Endodermal cell (in vitro differentiated cells): ENCODE measurements around the gene CFAP61. TPM values are rescaled to one million over a fixed set of nuclear protein-coding genes. Genes with fewer than 3 reads are reported as not detected.

Source experiments
- DNase-seq: peaks from one replicate; pipeline ENCODE4 v3.0.0-alpha.2; 2017
- H3K27ac ChIP-seq: 2 replicates; pipeline ENCODE4 v1.5.1; 2013; ENCODE audit warnings: mild to moderate bottlenecking, low read depth, low read length, moderate library complexity
- H3K27me3 ChIP-seq: 2 replicates; pipeline ENCODE4 v1.6.1; 2013; ENCODE audit warnings: mild to moderate bottlenecking, low read length, moderate library complexity; ENCODE audit not compliant: insufficient read depth, control insufficient read depth, poor library complexity, severe bottlenecking
- H3K36me3 ChIP-seq: 2 replicates; pipeline ENCODE4 v1.7.0; 2013; ENCODE audit warnings: mild to moderate bottlenecking, low read length, moderate library complexity; ENCODE audit not compliant: control insufficient read depth, insufficient read depth
- H3K4me1 ChIP-seq: one replicate; pipeline ENCODE4 v1.7.0; 2013; ENCODE audit warnings: low read length; ENCODE audit not compliant: control insufficient read depth, insufficient read depth
- H3K4me3 ChIP-seq: 2 replicates; pipeline ENCODE4 v1.5.1; 2013; ENCODE audit warnings: mild to moderate bottlenecking, low read length, moderate library complexity
- H3K9ac ChIP-seq: 2 replicates; pipeline ENCODE4 v1.6.1; 2013; ENCODE audit warnings: mild to moderate bottlenecking, low read length, moderate library complexity; ENCODE audit not compliant: poor library complexity, severe bottlenecking; ENCODE audit errors: extremely low read depth
- H3K9me3 ChIP-seq: 2 replicates; pipeline ENCODE4 v1.6.1; 2013; ENCODE audit warnings: mild to moderate bottlenecking, low read length, moderate library complexity; ENCODE audit not compliant: control insufficient read depth
- H3K27ac Mint-ChIP-seq: 2 replicates; pipeline ENCODE4 v1.8.0; 2020; ENCODE audit warnings: mixed read lengths
- H3K27me3 Mint-ChIP-seq: 2 replicates; pipeline ENCODE4 v1.8.0; 2021; ENCODE audit warnings: mild to moderate bottlenecking, mixed read lengths; ENCODE audit not compliant: insufficient read depth
- H3K36me3 Mint-ChIP-seq: 2 replicates; pipeline ENCODE4 v1.8.0; 2020; ENCODE audit warnings: low read depth, mixed read lengths
- H3K4me1 Mint-ChIP-seq: 2 replicates; pipeline ENCODE4 v1.8.0; 2020; ENCODE audit warnings: mixed read lengths
- H3K4me3 Mint-ChIP-seq: 2 replicates; pipeline ENCODE4 v1.8.0; 2020; ENCODE audit warnings: mild to moderate bottlenecking, moderate library complexity, mixed read lengths
- H3K9me3 Mint-ChIP-seq: 2 replicates; pipeline ENCODE4 v1.8.0; 2020; ENCODE audit warnings: mild to moderate bottlenecking, mixed read lengths
- CTCF ChIP-seq: fragments of 200-600 bp; sonication (generic); conservative IDR thresholded peaks from 2 replicates; pipeline ENCODE4 v1.5.0; 2021; ENCODE audit warnings: antibody characterized with exemption, mild to moderate bottlenecking
- WGBS, 2 experiments: methylation state at CpG; one replicate each; pipeline versions ENCODE4 v1.1.5 to v1.1.7; 2013; ENCODE audit warnings: missing lambda C conversion rate in 2 of 2, mixed read lengths in 1 of 2; ENCODE audit not compliant: insufficient coverage in 1 of 2, insufficient read length in 1 of 2; 5-methylcytosine and 5-hydroxymethylcytosine counted together
- total RNA-seq, 2 donors: library from RNA; stranded (reverse); fragmentation: NEBNext Ultra II Directional in 1 of 2; extraction: Animal tissue kit (Norgen Biotek cat#: 25700) in 1 of 2; gene quantifications; 2 replicates in 1 of 2; 3 replicates in 1 of 2; pipeline ENCODE4 v1.2.1, GENCODE V29; 2021

The CFAP61 gene
- total RNA-seq, 2 donors from 2014 or later, result 0.64 to 0.73 TPM

DNA sequence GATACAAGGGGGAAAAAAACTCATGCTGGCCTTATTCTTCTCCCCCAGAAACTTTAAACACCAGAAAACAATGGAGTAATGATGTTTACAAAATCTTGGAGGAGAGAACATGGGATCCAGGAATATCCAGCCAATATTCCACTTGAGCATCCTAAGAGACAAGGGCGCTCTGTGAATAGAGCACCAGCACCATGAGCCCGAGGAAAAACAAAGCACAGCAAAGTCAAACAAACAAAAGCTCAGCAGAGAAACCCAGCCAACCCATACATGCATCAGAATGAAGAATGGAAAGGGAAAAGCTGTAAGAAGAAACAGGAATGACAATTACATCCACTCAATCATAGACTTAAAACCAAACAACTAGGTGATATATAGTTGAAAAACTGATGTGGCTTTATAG, 39.8 kb upstream of the CFAP61 start:
- WGBS, 2 experiments, result 84 to 100% methylated on average over 1 to 2 of the region's 2 CpGs
- H3K9me3 ChIP-seq, result no peaks in the 10 kb centered on the region
- Mint-ChIP-seq H3K4me1 (peaks cover 13% of the 10 kb centered on the region), H3K9me3 (no peaks in the 10 kb centered on the region), H3K27ac (no peak overlapping the region), H3K36me3 (no peaks in the 10 kb centered on the region), H3K27me3 (no peaks in the 10 kb centered on the region), H3K4me3 (no peak overlapping the region)
- no peak overlapping the region for H3K9ac ChIP-seq
- no peak overlapping the region for H3K27ac ChIP-seq
- H3K4me3 ChIP-seq, result no peak overlapping the region
- H3K27me3 ChIP-seq, result no peaks in the 10 kb centered on the region
- peaks cover 4% of the 10 kb centered on the region for H3K4me1 ChIP-seq
- TF ChIP-seq CTCF, result no peak
- no peak for DNase-seq
- no peaks in the 10 kb centered on the region for H3K36me3 ChIP-seq

DNA sequence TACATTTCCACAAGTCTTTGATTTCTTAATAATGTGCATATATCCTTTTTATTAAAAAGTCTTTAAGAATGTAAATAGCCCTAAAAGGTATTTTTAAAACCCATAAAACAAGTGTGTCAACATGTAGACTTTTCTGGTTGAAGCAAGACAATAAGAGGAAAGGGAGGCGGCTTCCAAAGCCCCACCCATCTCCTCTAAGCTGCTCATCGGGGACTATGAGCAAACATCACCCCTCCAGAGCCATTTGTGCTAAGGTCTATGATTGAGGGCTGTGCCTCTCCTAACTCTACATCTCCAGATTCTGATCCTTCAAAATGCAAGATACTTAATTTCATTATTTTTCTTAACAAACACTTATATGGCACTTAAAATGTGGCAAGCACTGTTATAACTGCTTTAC, 37.7 kb upstream of the CFAP61 start:
- Histone ChIP-seq H3K36me3 (no peaks in the 10 kb centered on the region), H3K4me3 (no peak overlapping the region), H3K4me1 (peaks cover 4% of the 10 kb centered on the region), H3K9me3 (no peaks in the 10 kb centered on the region), H3K9ac (no peak overlapping the region), H3K27ac (no peak overlapping the region), H3K27me3 (no peaks in the 10 kb centered on the region)
- Mint-ChIP-seq H3K27me3 (no peaks in the 10 kb centered on the region), H3K4me1 (peaks cover 19% of the 10 kb centered on the region), H3K9me3 (no peaks in the 10 kb centered on the region), H3K4me3 (no peak overlapping the region), H3K27ac (no peak overlapping the region), H3K36me3 (peaks cover 9% of the 10 kb centered on the region)
- WGBS, 2 experiments, result 84% methylated on average over 2 of the region's 2 CpGs; no CpG with 5 or more reads in 1 of the 2 experiments
- DNase-seq, result no peak
- no peak for TF ChIP-seq CTCF

DNA sequence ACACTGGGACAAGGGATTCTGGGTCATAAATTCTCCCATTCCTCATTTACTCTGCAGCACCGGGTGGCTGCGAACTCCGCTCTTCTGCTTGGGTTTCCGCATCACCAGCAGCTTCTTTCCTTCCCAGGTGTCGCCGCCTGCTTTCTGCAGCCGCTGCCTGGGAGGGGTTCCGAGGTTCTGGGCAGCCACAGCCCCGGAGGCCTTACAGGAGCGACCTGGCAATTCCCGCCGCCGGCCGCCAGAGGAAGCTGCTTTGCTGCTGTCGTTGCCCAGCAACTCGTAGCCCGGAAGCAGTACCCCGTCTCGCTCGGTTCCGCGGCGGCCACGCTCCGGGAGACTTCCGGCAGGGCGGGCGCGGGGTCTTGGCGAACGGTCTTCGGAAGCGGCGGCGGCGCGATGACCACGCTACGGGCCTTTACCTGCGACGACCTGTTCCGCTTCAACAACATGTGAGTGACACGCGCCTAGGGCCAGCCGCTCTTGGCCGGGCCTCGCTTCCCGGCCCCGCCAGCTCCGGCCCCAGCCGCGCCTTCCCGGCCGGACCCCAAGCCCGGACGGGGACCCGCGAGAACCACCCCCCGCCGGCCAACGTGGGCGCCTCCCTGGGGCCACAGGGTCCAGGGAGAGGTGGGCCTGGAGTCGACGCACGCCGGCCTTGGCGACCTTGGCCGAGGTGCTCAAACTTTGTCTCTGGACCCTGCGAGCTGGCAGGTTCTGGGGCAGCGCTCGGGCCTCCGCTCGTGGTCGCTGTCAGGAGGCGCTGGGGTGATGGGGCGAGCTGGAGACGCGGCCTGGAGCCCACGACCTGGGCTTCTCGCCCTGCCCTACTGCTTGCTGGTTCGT, 35.1 kb upstream of the CFAP61 start, which contains the start of gene NAA20:
TSS of gene NAA20 (plus strand) at position 362 of the 843 bp plus-strand sequence. CDS start at position 397, 35 bp downstream.
- TF ChIP-seq CTCF, result peak; percentile 76
- peaks cover 22% of the 10 kb centered on the region for H3K4me1 Mint-ChIP-seq
- Histone ChIP-seq H3K9me3 (no peaks in the 10 kb centered on the region), H3K36me3 (no peaks in the 10 kb centered on the region), H3K27me3 (no peaks in the 10 kb centered on the region), H3K4me1 (peaks cover 4% of the 10 kb centered on the region), H3K9ac (peak within 1 kb of the TSS; percentile 62), H3K27ac (no peak within 1 kb of the TSS), H3K4me3 (peak within 1 kb of the TSS; percentile 95)
- WGBS, 2 experiments, result 1 to 2% methylated on average over 22 to 81 of the region's 81 CpGs
- peaks cover 11% of the 10 kb centered on the region for H3K36me3 Mint-ChIP-seq
- H3K27me3 Mint-ChIP-seq, result no peaks in the 10 kb centered on the region
- no peaks in the 10 kb centered on the region for H3K9me3 Mint-ChIP-seq
- peak within 1 kb of the TSS; percentile 80 for H3K4me3 Mint-ChIP-seq
- H3K27ac Mint-ChIP-seq, result peak within 1 kb of the TSS; percentile 85
- DNase-seq, result peak; percentile 99
